ENCODE measurements around the gene TRRAP.

The TRRAP gene

GRCh38 chr7:98993024-98993897 is 114.9 kb downstream of the TRRAP start:
- no peak for FAIRE-seq

- FAIRE-seq = no peak
Measured at GRCh38 chr7:98994046-98994944, 116.0 kb downstream of the TRRAP start.

- FAIRE-seq = no peak
Measured at GRCh38 chr7:98995111-98995510, 116.8 kb downstream of the TRRAP start.

GRCh38 chr7:98995523-98996149 is 117.3 kb downstream of the TRRAP start:
- no peak for FAIRE-seq

- FAIRE-seq = no peak
Measured at GRCh38 chr7:98996150-98996552, 117.8 kb downstream of the TRRAP start.

- FAIRE-seq = no peak
Measured at GRCh38 chr7:98997846-98998245, 119.5 kb downstream of the TRRAP start.

- no peak for FAIRE-seq
Measured at GRCh38 chr7:98998821-98999725, 120.7 kb downstream of the TRRAP start.

GRCh38 chr7:99000196-99000903 is 122.0 kb downstream of the TRRAP start:
- FAIRE-seq = no peak

GRCh38 chr7:99000904-99001465 is 122.7 kb downstream of the TRRAP start:
- no peak for FAIRE-seq

- no peak for FAIRE-seq
Measured at GRCh38 chr7:99001482-99002147, 123.3 kb downstream of the TRRAP start.

- no peak for FAIRE-seq
Measured at GRCh38 chr7:99002148-99002826, 124.0 kb downstream of the TRRAP start.

GRCh38 chr7:99002827-99003212 is 124.5 kb downstream of the TRRAP start:
- FAIRE-seq = no peak

- FAIRE-seq = no peak
Measured at GRCh38 chr7:99003419-99003818, 125.1 kb downstream of the TRRAP start.

- no peak for FAIRE-seq
Measured at GRCh38 chr7:99004216-99004615, 125.9 kb downstream of the TRRAP start.

- FAIRE-seq = no peak
Measured at GRCh38 chr7:99004781-99005500, 126.6 kb downstream of the TRRAP start.

GRCh38 chr7:99005776-99006175 is 127.4 kb downstream of the TRRAP start:
- no peak for FAIRE-seq

GRCh38 chr7:99006739-99007424 is 128.6 kb downstream of the TRRAP start:
- FAIRE-seq = no peak

GRCh38 chr7:99008181-99008631 is 129.9 kb downstream of the TRRAP start:
- no peak for FAIRE-seq
